SK-N-SH treated with all-trans-retinoic acid at 6 μM for 48 hours (cell line): Measurements from ENCODE around the gene MAPK10.

Experiments
- ATAC-seq: fragments of 200-7000 bp; cut with Tn5 transposase; 3 replicates; pipeline ENCODE4 v1.9.1; 2020; ENCODE audit warnings: mild to moderate bottlenecking, moderate library complexity
- ARNTL ChIP-seq: fragments of 450-650 bp; formaldehyde crosslinking; IDR thresholded peaks from 2 replicates; pipeline ENCODE4 v1.5.0; 2020; ENCODE audit warnings: low read depth, mild to moderate bottlenecking, moderate library complexity, borderline replicate concordance
- CREB5 ChIP-seq: fragments of 250-450 bp; sonication (Bioruptor Pico); IDR thresholded peaks from 2 replicates; pipeline ENCODE4 v1.5.1; 2020; ENCODE audit warnings: low read depth, mild to moderate bottlenecking, moderate library complexity
- CSDC2 ChIP-seq: fragments of 250-450 bp; sonication (Bioruptor Pico); IDR thresholded peaks from 2 replicates; pipeline ENCODE4 v1.5.0; 2020; ENCODE audit warnings: mild to moderate bottlenecking, moderate library complexity
- CSRNP3 ChIP-seq: fragments of 250-450 bp; sonication (Bioruptor Pico); IDR thresholded peaks from 2 replicates; pipeline ENCODE4 v1.5.1; 2021; ENCODE audit warnings: mild to moderate bottlenecking, moderate library complexity
- ESRRG ChIP-seq: fragments of 250-450 bp; sonication (Bioruptor Pico); IDR thresholded peaks from 2 replicates; pipeline ENCODE4 v1.6.1; 2021; ENCODE audit warnings: mild to moderate bottlenecking
- GLIS3 ChIP-seq: fragments of 250-450 bp; sonication (Bioruptor Pico); IDR thresholded peaks from 2 replicates; pipeline ENCODE4 v1.5.0; 2020; ENCODE audit warnings: mild to moderate bottlenecking, moderate library complexity
- OSR1 ChIP-seq: fragments of 250-450 bp; sonication (Bioruptor Pico); IDR thresholded peaks from 2 replicates; pipeline ENCODE4 v1.8.0; 2022; ENCODE audit warnings: moderate library complexity, mild to moderate bottlenecking, inconsistent platforms
- POU6F1 ChIP-seq: fragments of 250-450 bp; sonication (Bioruptor Pico); IDR thresholded peaks from 2 replicates; pipeline ENCODE4 v1.8.0; 2021; ENCODE audit warnings: low read depth, mild to moderate bottlenecking, moderate library complexity, borderline replicate concordance
- PPARA ChIP-seq: fragments of 250-450 bp; sonication (Bioruptor Pico); IDR thresholded peaks from 2 replicates; pipeline ENCODE4 v1.5.0; 2020; ENCODE audit warnings: mild to moderate bottlenecking, borderline replicate concordance
- RARB ChIP-seq: fragments of 250-450 bp; sonication (Bioruptor Pico); IDR thresholded peaks from 2 replicates; pipeline ENCODE4 v1.8.0; 2021; ENCODE audit warnings: mild to moderate bottlenecking, moderate library complexity
- SNAI2 ChIP-seq: fragments of 250-450 bp; sonication (Bioruptor Pico); IDR thresholded peaks from 2 replicates; pipeline ENCODE4 v1.5.0; 2020; ENCODE audit warnings: mild to moderate bottlenecking, moderate library complexity
- TCF4 ChIP-seq: fragments of 250-450 bp; sonication (Bioruptor Pico); IDR thresholded peaks from 2 replicates; pipeline ENCODE4 v1.8.0; 2021; ENCODE audit warnings: mild to moderate bottlenecking, moderate library complexity, borderline replicate concordance
- TOX ChIP-seq: fragments of 250-450 bp; sonication (Bioruptor Pico); IDR thresholded peaks from 2 replicates; pipeline ENCODE4 v1.8.0; 2021; ENCODE audit warnings: mild to moderate bottlenecking, moderate library complexity, borderline replicate concordance
- TSHZ2 ChIP-seq: fragments of 250-450 bp; sonication (Bioruptor Pico); IDR thresholded peaks from 2 replicates; pipeline ENCODE4 v1.5.0; 2020; ENCODE audit warnings: mild to moderate bottlenecking, moderate library complexity
- ZFP30 ChIP-seq: fragments of 450-650 bp; formaldehyde crosslinking; IDR thresholded peaks from 2 replicates; pipeline ENCODE4 v1.5.0; 2022; ENCODE audit warnings: mild to moderate bottlenecking, moderate library complexity
- ZNF565 ChIP-seq: fragments of 450-650 bp; formaldehyde crosslinking; conservative IDR thresholded peaks from 2 replicates; pipeline ENCODE4 v1.5.0; 2020; ENCODE audit warnings: low read depth, mild to moderate bottlenecking, moderate library complexity
- ZNF70 ChIP-seq: fragments of 450-650 bp; formaldehyde crosslinking; IDR thresholded peaks from 2 replicates; pipeline ENCODE4 v1.5.0; 2020; ENCODE audit warnings: mild to moderate bottlenecking, moderate library complexity
- ZNF8 ChIP-seq: fragments of 450-650 bp; formaldehyde crosslinking; IDR thresholded peaks from 2 replicates; pipeline ENCODE4 v1.5.0; 2020; ENCODE audit warnings: mild to moderate bottlenecking, moderate library complexity

The MAPK10 gene

GRCh38 chr4:86107112-86107511, 252.7 kb downstream of the MAPK10 start:
- ATAC-seq: no peak
- TF ChIP-seq ESRRG (CRISPR knock-in tag) (no peak), ARNTL (CRISPR knock-in tag) (no peak), CSRNP3 (CRISPR knock-in tag) (no peak), TOX (CRISPR knock-in tag) (no peak), TCF4 (CRISPR knock-in tag) (no peak), ZNF565 (CRISPR knock-in tag) (no peak), PPARA (CRISPR knock-in tag) (no peak), ZNF8 (no peak), CSDC2 (no peak), RARB (no peak)

- TF ChIP-seq OSR1 (CRISPR knock-in tag) (no peak), ZNF70 (CRISPR knock-in tag) (no peak), ARNTL (CRISPR knock-in tag) (no peak)
- TF ChIP-seq, all 23 proteins: peak for 0
- no peak for ATAC-seq
Measured at GRCh38 chr4:86106475-86106874, 253.4 kb downstream of the MAPK10 start.

GRCh38 chr4:86101841-86102240, 258.0 kb downstream of the MAPK10 start:
- TF ChIP-seq GLIS3 (CRISPR knock-in tag) (no peak), SNAI2 (no peak), CSRNP3 (CRISPR knock-in tag) (no peak), OSR1 (CRISPR knock-in tag) (no peak), CSDC2 (no peak), TOX (CRISPR knock-in tag) (no peak)
- ATAC-seq: no peak

- no peak for ATAC-seq
- no peak for TF ChIP-seq TSHZ2 (CRISPR knock-in tag)
- no peak for TF ChIP-seq CREB5
- TF ChIP-seq CSDC2: no peak
- no peak for TF ChIP-seq SNAI2
Measured at GRCh38 chr4:86101410-86101809, 258.4 kb downstream of the MAPK10 start.

GRCh38 chr4:86100539-86101215, 259.2 kb downstream of the MAPK10 start:
- no peak for TF ChIP-seq SNAI2
- no peak for TF ChIP-seq POU6F1 (CRISPR knock-in tag)
- no peak for TF ChIP-seq ZNF70 (CRISPR knock-in tag)
- no peak for TF ChIP-seq ZFP30
- no peak for ATAC-seq
